Left lung (tissue), 10 donors: ENCODE data around the gene PKM. TPM values are rescaled to one million over a fixed set of nuclear protein-coding genes. Genes with fewer than 3 reads are reported as not detected.

Experiments used
- ATAC-seq: fragments of 200-7000 bp; cut with Tn5 transposase; one replicate; pipeline ENCODE4 v1.9.1; 2020; ENCODE audit warnings: moderate library complexity
- DNase-seq, 4 donors: peaks; one replicate each; pipeline ENCODE4 v3.0.0-alpha.2; 2013 to 2020
- H3K27ac ChIP-seq, 2 donors: fragments of 200-600 bp; sonication (generic) in 1 of 2; one replicate each; pipeline versions ENCODE4 v1.5.0 to v1.8.0; 2020 to 2021
- H3K27me3 ChIP-seq, 2 donors: fragments of 200-600 bp; sonication (generic) in 1 of 2; one replicate each; pipeline versions ENCODE4 v1.5.0 to v1.8.0; 2020 to 2021
- H3K36me3 ChIP-seq, 2 donors: fragments of 200-600 bp; sonication (generic) in 1 of 2; one replicate each; pipeline versions ENCODE4 v1.5.0 to v1.8.0; 2020 to 2021
- H3K4me1 ChIP-seq, 2 donors: fragments of 200-600 bp; one replicate each; pipeline ENCODE4 v1.8.0; 2021
- H3K4me3 ChIP-seq, 2 donors: fragments of 200-600 bp; sonication (generic) in 1 of 2; one replicate each; pipeline versions ENCODE4 v1.5.0 to v1.8.0; 2020 to 2021; ENCODE audit warnings: mild to moderate bottlenecking in 1 of 2
- H3K9me3 ChIP-seq, 2 donors: fragments of 200-600 bp; sonication (generic) in 1 of 2; one replicate each; pipeline versions ENCODE4 v1.5.0 to v1.8.0; 2020 to 2021
- intact Hi-C, 2 donors: fragments of 100-400 bp; cut with DNase I; formaldehyde crosslinking; loops; one replicate each; pipeline versions ENCODE4 v1.11.2 to v1.14.2; 2022
- polyA plus RNA-seq, 6 donors: library from polyadenylated mRNA; unstranded; fragments of 120-200 nt; gene quantifications; one replicate each; pipeline ENCODE4 v1.2.1, GENCODE V29; 2013; ENCODE audit not compliant: insufficient read length in 6 of 6
- total RNA-seq, 2 donors: library from RNA; stranded (reverse); fragmentation: NEBNext Ultra II Directional; extraction: Animal tissue kit (Norgen Biotek cat#: 25700); gene quantifications; one replicate each; pipeline ENCODE4 v1.2.1, GENCODE V29; 2021
- TF ChIP-seq, protein P1 (sequence below), 2 donors: fragments of 200-600 bp; sonication (generic) in 1 of 2; IDR thresholded peaks; one replicate each; pipeline versions ENCODE4 v1.5.0 to v1.8.0; 2021; ENCODE audit warnings: antibody characterized with exemption in 2 of 2
- donor health status: DM: no; HTN: yes; CAD: no.
- donor health status: DM: no; HTN: no; CAD: no.

PKM gene
- total and polyA plus RNA-seq, 8 donors, result 538 to 991 (median 573) TPM

DNA sequence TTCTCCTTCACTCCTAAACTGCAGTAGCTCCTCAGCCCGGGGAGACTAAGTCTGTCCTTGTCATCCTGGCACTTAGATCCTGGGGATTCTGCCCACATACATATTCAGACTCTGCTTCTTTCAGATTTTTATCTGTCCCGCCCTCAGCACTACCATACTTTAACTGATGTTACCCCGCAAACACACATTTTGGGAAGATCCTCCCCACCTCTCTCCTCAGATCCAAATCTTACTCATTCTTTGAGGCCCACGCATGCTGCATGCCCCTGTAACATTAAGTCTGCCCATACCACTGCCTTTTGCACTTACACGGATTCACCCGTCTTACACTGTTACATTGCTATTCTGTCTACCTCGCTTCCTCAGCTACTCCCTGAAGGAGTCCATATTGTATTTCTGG, 76.7 kb downstream of the PKM start:
- no peaks in the 10 kb centered on the region for H3K36me3 ChIP-seq
- DNase-seq, result no peak
- H3K9me3 ChIP-seq, result no peaks in the 10 kb centered on the region
- no peak for ATAC-seq
- no peak overlapping the region for H3K4me3 ChIP-seq
- no peaks in the 10 kb centered on the region for H3K27me3 ChIP-seq
- TF ChIP-seq, protein P1, sequence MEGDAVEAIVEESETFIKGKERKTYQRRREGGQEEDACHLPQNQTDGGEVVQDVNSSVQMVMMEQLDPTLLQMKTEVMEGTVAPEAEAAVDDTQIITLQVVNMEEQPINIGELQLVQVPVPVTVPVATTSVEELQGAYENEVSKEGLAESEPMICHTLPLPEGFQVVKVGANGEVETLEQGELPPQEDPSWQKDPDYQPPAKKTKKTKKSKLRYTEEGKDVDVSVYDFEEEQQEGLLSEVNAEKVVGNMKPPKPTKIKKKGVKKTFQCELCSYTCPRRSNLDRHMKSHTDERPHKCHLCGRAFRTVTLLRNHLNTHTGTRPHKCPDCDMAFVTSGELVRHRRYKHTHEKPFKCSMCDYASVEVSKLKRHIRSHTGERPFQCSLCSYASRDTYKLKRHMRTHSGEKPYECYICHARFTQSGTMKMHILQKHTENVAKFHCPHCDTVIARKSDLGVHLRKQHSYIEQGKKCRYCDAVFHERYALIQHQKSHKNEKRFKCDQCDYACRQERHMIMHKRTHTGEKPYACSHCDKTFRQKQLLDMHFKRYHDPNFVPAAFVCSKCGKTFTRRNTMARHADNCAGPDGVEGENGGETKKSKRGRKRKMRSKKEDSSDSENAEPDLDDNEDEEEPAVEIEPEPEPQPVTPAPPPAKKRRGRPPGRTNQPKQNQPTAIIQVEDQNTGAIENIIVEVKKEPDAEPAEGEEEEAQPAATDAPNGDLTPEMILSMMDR (IDR thresholded peaks at IDR 0.05), result no peak
- intact Hi-C loops, result loop anchor here in 1 of 2 donors (10.0 kb wide), 1 partner anchor 410 kb away; no protein-coding TSS in a partner anchor
- H3K27ac ChIP-seq, result peak overlapping the region; percentile 74 to 87
- peaks cover 4 to 25% of the 10 kb centered on the region in 2 donors for H3K4me1 ChIP-seq

DNA sequence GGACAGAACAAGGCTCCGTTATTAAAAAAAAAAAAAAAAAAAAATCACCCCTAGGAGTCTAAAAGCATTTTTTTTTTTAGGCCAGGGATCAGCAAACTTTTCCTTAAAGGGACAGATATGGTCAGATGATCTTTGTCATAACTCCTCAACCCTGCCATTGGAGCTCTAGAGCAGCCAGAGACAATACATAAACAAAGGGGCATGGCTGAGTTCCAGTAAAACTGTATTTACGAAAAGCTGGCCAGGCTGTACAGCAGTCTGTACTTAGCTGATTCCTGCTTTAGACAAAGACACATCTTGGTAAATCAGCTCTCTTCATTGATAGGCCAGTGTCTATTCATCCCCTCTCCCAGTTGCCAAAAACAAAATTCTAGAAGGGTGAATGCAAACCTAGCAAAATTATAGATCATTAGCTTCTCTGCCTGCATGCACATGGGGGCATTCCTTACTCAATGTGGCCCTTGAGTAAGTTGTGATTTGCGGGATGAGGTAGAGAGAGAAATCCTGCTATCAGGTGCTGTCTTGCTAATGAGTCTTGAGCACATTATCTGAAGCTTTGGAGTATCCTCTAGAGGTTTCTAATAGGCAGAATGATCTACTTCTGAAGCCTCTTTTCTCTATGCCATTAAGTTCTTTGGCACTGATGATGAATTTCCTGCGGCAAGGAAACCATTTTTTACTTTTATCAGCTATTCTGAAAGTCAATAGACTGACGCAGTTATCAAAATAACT, 77.6 kb downstream of the PKM start:
- intact Hi-C loops, result loop anchor here in 1 of 2 donors (10.0 kb wide), 1 partner anchor 409 kb away; no protein-coding TSS in a partner anchor
- Histone ChIP-seq H3K27ac (no peak overlapping the region), H3K4me1 (peaks cover 4 to 25% of the 10 kb centered on the region in 2 donors), H3K4me3 (no peak overlapping the region), H3K36me3 (no peaks in the 10 kb centered on the region), H3K9me3 (no peaks in the 10 kb centered on the region), H3K27me3 (no peaks in the 10 kb centered on the region)
- ATAC-seq, result no peak
- TF ChIP-seq, protein P1 (IDR thresholded peaks at IDR 0.05), result no peak
- DNase-seq, result peak in 2 of 4 donors; percentile 27 to 49

Other genes starting within 250 kb of the PKM start
- 10 to 100 TPM; 63.5 to 67.4 TPM for gene MYO9A, start 113.0 kb downstream of the PKM start, total RNA-seq
- 10 to 100 TPM; 30.8 to 42.6 (median 39.6) TPM for gene MYO9A, start 113.0 kb downstream of the PKM start, polyA plus RNA-seq
- 1 to 10 TPM; 3.1 to 4.2 TPM for gene SENP8, start 112.8 kb downstream of the PKM start, total RNA-seq
- gene SENP8, start 112.8 kb downstream of the PKM start, polyA plus RNA-seq, result 1 to 10 TPM; 4.1 to 4.9 (median 4.4) TPM
- 10 to 100 TPM; 20.7 to 36.1 TPM for gene GRAMD2A, start 33.4 kb downstream of the PKM start, total RNA-seq
- gene GRAMD2A, start 33.4 kb downstream of the PKM start, polyA plus RNA-seq, result 1 to 10 TPM; 6.2 to 9.3 (median 8.8) TPM
- gene PARP6, start 41.4 kb upstream of the PKM start, total RNA-seq, result 10 to 100 TPM; 60.5 to 64.5 TPM
- 100 to 1,000 TPM in 5 of 6 donors, 10 to 100 TPM in 1; 97.7 to 147 (median 134) TPM for gene PARP6, start 41.4 kb upstream of the PKM start, polyA plus RNA-seq
- gene CELF6, start 89.0 kb upstream of the PKM start, total RNA-seq, result 1 to 10 TPM; 1.3 to 2.2 TPM
- gene CELF6, start 89.0 kb upstream of the PKM start, polyA plus RNA-seq, result 1 to 10 TPM; 1.8 to 4.7 (median 3.4) TPM
- gene HEXA, start 144.8 kb upstream of the PKM start, total RNA-seq, result 100 to 1,000 TPM; 184 to 193 TPM
- 10 to 100 TPM; 74.0 to 94.2 (median 86.8) TPM for gene HEXA, start 144.8 kb upstream of the PKM start, polyA plus RNA-seq
- gene TMEM202, start 167.1 kb upstream of the PKM start, total RNA-seq, result not detected
- under 1 TPM in 1 of 6 donors, not detected in 5; 0.38 TPM for gene TMEM202, start 167.1 kb upstream of the PKM start, polyA plus RNA-seq
- gene ARIH1, start 243.1 kb upstream of the PKM start, total RNA-seq, result 100 to 1,000 TPM; 136 to 163 TPM
- 100 to 1,000 TPM; 189 to 225 (median 198) TPM for gene ARIH1, start 243.1 kb upstream of the PKM start, polyA plus RNA-seq